ENCODE measurements around the gene KRTAP3-1. TPM values are rescaled to one million over a fixed set of nuclear protein-coding genes. Genes with fewer than 3 reads are reported as not detected.

KRTAP3-1 gene
- total RNA-seq, 1 donor from 2014 or later, result not detected

DNA sequence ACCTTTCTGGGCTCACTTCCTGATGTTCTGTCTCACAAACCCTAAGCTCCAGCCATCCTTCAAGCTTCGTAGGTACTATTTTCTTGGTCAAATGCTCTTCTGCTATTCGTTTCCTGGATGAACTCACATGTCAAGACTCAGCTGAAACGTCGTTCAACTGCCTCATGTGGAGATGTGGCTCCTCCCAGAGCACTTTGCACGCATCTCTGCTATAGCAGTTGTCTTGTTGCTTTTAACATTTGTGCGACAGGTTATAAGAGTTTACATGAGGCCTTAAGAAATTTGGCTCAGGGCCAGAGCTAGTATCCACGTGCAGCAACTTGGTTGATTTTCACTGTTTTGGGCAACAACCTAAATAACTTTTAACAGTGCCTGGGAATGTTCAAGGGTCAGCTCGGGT is 22.0 kb downstream of the KRTAP3-1 start:
- DNase-seq (ENCODE audit: low spot score) (no peak), ATAC-seq (no peak)
- intact Hi-C loops (cut with DNase I), result no loop called here

DNA sequence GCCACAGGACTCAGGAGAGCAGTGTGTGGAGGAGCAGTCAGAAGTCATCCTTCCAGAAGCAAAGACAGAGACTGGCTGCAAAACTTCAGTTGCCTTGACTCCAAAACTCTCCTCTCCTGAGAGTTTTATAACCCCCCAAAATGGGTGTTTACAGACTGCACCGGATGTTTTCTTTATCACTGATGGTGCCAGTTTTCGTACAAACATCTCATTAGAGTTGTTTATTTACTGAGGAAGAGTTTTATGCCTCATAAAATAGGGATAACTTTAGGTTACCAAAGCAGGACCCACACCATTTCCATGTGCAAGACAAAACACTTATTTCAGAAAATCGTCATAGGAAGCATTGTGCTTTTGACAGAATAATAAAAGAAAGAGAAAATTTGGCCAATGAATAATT is 24.7 kb downstream of the KRTAP3-1 start, which contains the start of gene KRT40:
KRT40 (minus strand) TSS at position 101 of the 400 bp plus-strand sequence; CDS start at position 48, 53 bp downstream.
- DNase-seq (ENCODE audit: low spot score), result no peak
- intact Hi-C loops (cut with DNase I), result no loop called here

DNA sequence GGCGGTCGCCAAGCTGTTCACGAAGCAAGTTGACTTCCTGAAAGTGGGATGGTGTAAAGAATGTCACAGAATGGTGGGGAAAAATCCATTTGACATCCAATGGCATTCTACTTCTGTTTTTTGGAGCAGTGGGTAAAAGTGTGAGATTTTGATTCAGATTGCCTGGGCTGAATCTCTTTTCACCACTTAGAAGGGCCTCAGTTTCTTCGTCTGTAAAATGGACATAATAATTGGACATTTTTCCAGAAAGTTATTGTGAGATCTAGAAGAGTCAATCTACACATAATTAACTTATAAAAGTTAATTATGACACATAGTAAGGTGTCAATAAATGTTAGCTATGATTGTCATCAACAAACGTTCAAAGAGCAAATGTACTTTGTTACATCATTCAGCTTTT is 27.8 kb downstream of the KRTAP3-1 start:
- no peak for ATAC-seq
- intact Hi-C loops (cut with DNase I), result no loop called here
- no peak for DNase-seq (ENCODE audit: low spot score)

More for the DNA sequence above, 24.7 kb downstream of the KRTAP3-1 start, which contains the start of gene KRT40:
- ATAC-seq, result no peak

DNA sequence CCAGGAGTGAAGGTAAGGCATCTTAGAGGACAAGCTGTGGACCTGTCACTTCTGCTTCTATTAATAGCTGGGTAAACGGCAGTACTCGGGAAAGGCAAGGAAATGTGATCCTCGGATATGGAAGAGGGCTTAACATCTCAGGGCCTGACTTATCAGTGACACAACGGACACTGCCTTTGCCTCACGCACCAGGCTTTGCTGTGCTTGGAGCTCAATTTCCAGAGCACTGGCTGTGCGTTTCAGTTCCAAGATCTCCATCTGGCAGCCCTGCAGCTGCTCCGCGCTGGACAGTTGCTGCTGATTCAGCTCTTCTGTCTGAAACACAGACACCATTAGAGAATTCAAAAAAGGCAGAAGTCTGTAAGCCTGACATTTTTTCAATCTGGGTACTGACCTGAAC is 28.3 kb downstream of the KRTAP3-1 start:
- DNase-seq (ENCODE audit: low spot score) (no peak), ATAC-seq (no peak)
- intact Hi-C loops (cut with DNase I), result no loop called here

DNA sequence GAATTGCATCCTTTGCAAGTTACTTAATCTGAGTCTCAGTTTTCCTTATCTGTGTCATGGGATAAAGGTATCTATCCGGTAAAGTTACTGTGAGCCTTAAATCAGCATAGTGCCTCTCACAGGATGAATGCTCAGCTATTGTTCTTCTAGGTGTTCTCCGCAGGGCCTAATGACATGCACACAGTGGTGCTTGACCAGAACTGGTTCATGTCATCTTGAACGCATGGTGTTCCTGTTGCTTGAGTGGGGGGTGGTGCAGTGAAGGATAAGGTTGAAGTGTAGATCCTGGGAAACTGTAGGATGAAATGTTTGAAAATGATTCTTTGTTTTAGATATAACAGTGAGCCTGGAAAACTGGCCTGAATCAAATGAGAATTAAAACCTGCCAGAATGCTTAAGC is 28.8 kb downstream of the KRTAP3-1 start:
- DNase-seq (ENCODE audit: low spot score) (no peak), ATAC-seq (no peak)
- intact Hi-C loops (cut with DNase I), result no loop called here

DNA sequence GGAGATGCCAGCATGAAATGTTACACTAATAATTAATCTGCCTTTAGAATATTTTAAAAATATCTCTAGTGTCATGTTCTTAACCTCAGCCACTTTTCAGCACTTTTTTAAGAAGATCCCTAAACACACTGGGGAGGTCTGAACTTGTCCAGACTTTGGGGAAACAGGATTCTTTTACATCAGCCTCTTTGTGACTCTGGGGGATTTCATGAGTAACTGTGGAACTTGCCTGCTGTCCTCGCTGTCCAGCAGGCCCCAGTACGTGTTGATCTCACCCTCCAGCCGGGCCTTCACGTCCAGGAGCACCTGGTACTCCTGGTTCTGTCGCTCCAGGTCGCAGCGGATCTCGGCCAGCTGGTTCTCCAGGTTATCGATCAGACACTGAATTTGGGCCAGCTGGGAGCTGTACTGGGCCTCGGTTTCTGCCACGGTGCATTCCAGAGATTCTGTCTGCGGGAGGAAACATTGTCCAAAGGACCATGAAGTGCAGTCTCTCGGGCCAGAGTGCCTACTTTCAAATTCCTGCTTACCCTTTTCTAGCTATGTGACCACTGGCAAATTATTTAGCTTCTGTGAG is 30.3 kb downstream of the KRTAP3-1 start:
- intact Hi-C loops (cut with DNase I), result no loop called here
- DNase-seq (ENCODE audit: low spot score) (no peak), ATAC-seq (no peak)

DNA sequence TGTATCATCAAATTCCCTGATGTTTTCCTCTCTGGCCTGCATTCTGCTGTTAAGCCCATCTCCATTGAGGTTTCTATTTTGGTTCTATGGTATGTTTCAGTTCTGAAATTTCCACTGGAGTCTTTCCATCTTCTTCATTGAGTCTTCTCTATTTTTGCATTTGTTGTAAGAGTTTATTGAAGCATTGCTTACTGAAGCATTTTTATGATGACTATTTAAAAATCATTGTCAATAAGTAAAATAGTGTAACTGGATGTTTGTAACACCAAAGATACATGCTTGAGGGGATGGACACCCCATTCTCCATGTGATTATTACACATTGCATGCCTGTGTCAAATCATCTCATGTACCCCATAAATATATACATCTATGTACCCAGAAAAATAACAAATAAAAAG is 33.4 kb downstream of the KRTAP3-1 start:
- intact Hi-C loops (cut with DNase I), result no loop called here
- ATAC-seq, result no peak
- DNase-seq (ENCODE audit: low spot score), result no peak

DNA sequence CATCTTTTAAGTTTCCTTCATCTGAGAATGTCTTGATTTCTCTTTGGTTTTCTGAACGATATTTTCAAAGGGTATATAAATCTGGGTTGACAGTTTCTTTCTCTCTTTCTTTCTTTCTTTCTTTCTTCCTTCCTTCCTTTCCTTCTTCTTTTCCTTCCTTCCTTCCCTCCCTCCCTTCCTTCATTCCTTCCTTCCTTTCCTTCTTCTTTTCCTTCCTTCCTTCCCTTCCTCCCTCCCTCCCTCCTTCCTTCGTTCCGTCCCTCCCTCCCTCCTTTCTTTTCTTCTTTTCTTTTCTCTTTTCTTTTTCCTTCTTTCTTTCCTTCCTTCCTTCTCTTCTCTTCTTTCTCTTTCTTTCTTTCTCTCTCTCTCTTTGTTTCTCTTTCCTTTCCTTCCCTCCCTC is 34.6 kb downstream of the KRTAP3-1 start:
- ATAC-seq, result no peak
- DNase-seq (ENCODE audit: low spot score), result no peak
- intact Hi-C loops (cut with DNase I), result no loop called here

DNA sequence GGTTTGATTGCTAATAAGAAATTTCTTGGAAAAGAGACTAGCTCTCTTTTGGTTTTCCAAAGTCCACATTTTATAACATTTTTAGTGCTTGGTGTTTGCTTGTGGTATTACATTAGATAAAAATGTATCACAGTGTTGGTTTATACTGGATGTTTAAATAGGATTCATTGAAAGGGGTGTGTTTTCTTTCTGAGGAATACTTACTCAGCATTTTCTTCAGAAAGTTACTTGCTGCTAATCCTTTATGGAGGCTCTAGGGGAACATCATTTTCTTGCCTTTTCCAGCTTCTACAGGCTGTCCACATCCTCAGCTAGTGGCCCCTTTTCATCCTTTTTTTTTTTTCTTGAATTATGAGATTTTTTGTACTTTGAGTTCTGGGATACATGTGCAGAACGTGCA is 41.3 kb downstream of the KRTAP3-1 start:
- DNase-seq (ENCODE audit: low spot score), result no peak
- ATAC-seq, result no peak
- intact Hi-C loops (cut with DNase I), result no loop called here

DNA sequence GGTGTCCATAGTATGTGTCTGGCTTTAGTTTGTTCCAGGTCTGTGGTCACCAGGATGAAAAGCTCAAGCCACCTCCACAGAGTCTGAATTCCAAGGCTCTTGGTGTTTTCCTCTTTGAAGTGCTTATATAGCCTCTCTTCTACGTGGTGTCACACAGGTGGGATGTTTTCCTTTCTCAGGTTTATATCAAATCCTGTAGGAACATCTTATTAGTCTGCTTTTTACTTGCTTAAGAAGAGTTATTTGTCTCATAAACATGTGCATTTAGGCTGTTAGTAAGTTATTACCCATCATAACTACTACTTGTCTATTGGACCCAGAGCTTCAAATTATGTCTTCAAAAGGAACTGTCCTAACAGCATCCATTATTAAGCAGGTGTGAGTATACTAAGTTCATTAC is 42.1 kb downstream of the KRTAP3-1 start, which contains the start of gene KRT39:
KRT39 (minus strand) TSS at position 101 of the 400 bp plus-strand sequence; CDS start at position 9, 92 bp downstream.
- DNase-seq (ENCODE audit: low spot score) (no peak), ATAC-seq (no peak)
- intact Hi-C loops (cut with DNase I), result no loop called here

DNA sequence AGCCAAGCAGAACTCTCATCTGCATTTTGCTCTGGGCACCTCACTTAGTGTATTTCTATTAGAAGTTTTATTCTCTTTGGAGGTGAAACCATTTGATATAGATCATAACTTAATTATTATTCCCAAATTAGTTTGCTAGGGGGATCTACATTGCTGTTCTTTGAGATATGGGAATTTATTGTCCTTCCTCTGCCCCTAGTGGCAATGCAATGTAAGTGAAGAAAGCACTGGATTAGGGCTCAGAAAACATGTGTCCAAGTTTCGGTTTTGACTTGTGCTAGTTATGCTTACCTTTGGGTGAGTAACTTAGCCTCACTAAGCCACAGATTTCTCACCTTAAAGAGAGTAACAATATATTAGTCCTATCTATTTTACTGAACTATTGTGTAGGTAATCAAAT is 45.1 kb downstream of the KRTAP3-1 start:
- intact Hi-C loops (cut with DNase I), result no loop called here
- DNase-seq (ENCODE audit: low spot score) (no peak), ATAC-seq (no peak)

DNA sequence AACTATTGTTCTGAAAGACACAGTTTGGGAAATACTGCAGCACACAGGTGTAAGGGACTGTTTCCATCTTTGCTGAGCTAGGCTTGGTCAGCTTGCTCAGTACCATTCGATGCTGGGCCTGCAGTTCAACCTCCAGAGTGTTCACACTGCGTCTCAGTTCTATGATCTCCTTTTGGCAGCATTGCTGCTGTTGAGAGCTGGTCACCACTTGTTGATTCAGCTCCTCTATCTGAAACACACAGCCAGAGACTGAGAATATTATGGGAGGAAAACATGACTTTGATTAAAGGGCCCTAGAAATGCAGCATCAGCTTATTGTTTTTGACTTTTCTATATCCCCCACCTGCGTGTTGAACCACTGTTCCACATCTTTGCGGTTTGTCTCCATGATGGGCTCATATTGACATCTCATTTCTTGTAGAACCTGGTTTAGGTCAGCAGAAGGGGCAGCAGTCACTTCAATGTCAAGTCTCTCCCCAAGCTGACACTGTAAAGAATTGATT is 46.8 kb downstream of the KRTAP3-1 start:
- ATAC-seq (no peak), DNase-seq (ENCODE audit: low spot score) (no peak)
- intact Hi-C loops (cut with DNase I), result no loop called here

DNA sequence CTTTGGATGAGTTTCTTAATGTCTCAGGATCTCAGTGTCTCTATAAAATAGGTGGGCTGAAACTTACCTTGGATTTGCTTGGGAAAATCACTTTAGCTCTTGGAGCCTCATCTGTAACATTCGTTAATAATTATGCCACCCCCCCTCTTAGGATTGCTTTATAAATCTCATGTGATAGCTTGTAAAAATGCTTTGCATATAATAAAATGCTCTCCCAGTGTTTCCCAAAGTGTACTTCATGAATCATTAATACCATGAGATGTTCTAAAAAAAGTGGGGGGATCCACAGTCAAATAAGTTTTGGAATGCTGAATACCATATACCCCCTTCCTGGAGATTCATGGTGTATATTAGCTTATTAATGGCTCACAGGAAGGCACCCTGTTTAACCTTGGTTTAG is 47.3 kb downstream of the KRTAP3-1 start:
- ATAC-seq (no peak), DNase-seq (ENCODE audit: low spot score) (no peak)
- intact Hi-C loops (cut with DNase I), result no loop called here

DNA sequence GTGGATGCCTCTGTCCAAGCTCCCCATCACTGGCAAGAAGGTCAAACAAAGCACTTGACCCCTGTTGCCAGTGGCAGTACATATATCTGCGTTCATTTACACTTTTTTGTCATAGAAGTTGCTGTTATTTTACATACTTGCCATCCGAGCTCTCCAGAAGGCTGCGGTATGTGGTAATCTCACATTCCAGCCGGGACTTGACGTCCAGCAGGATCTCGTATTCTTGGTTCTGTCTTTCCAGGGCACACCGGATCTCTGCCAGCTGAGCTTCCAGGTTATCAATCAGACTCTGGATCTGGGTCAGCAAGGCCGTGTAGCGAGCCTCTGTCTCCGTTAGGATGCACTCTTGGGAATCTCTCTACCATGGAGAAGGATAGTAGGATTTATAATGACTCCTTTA is 48.8 kb downstream of the KRTAP3-1 start:
- DNase-seq (ENCODE audit: low spot score), result no peak
- intact Hi-C loops (cut with DNase I), result no loop called here
- ATAC-seq, result no peak

Other genes starting within 250 kb of the KRTAP3-1 start
- gene KRT26, start 236.9 kb downstream of the KRTAP3-1 start, total RNA-seq, result not detected
- 1.2 TPM for gene KRT27, start 226.6 kb downstream of the KRTAP3-1 start, total RNA-seq
- not detected for gene KRT28, start 209.2 kb downstream of the KRTAP3-1 start, total RNA-seq
- gene KRT10, start 186.5 kb downstream of the KRTAP3-1 start, total RNA-seq, result 34.1 TPM
- gene KRT12, start 141.9 kb downstream of the KRTAP3-1 start, total RNA-seq, result not detected
- gene KRT20, start 123.9 kb downstream of the KRTAP3-1 start, total RNA-seq, result not detected
- 0.53 TPM for gene KRT23, start 71.5 kb downstream of the KRTAP3-1 start, total RNA-seq
- gene KRT39, start 42.2 kb downstream of the KRTAP3-1 start, total RNA-seq, result not detected
- not detected for gene KRT40, start 24.8 kb downstream of the KRTAP3-1 start, total RNA-seq
- not detected for gene KRTAP3-3, start 15.0 kb downstream of the KRTAP3-1 start, total RNA-seq
- gene KRTAP3-2, start 9.2 kb downstream of the KRTAP3-1 start, total RNA-seq, result not detected
- gene KRTAP1-5, start 18.1 kb upstream of the KRTAP3-1 start, total RNA-seq, result not detected
- not detected for gene KRTAP1-4, start 21.1 kb upstream of the KRTAP3-1 start, total RNA-seq
- gene KRTAP1-3, start 25.7 kb upstream of the KRTAP3-1 start, total RNA-seq, result not detected
- not detected for gene KRTAP1-1, start 32.3 kb upstream of the KRTAP3-1 start, total RNA-seq
- gene KRTAP2-1, start 38.2 kb upstream of the KRTAP3-1 start, total RNA-seq, result not detected
- not detected for gene KRTAP2-2, start 46.1 kb upstream of the KRTAP3-1 start, total RNA-seq
- not detected for gene KRTAP2-3, start 51.0 kb upstream of the KRTAP3-1 start, total RNA-seq
- not detected for gene KRTAP2-4, start 56.8 kb upstream of the KRTAP3-1 start, total RNA-seq
- not detected for gene KRTAP4-7, start 75.0 kb upstream of the KRTAP3-1 start, total RNA-seq
- not detected for gene KRTAP4-8, start 89.0 kb upstream of the KRTAP3-1 start, total RNA-seq
- gene KRTAP4-16, start 93.1 kb upstream of the KRTAP3-1 start, total RNA-seq, result not detected
- gene KRTAP4-9, start 96.3 kb upstream of the KRTAP3-1 start, total RNA-seq, result not detected
- gene KRTAP4-11, start 109.2 kb upstream of the KRTAP3-1 start, total RNA-seq, result not detected
- gene KRTAP4-12, start 115.1 kb upstream of the KRTAP3-1 start, total RNA-seq, result not detected
- not detected for gene KRTAP4-6, start 131.4 kb upstream of the KRTAP3-1 start, total RNA-seq
- gene KRTAP4-5, start 140.7 kb upstream of the KRTAP3-1 start, total RNA-seq, result not detected
- gene KRTAP4-4, start 151.6 kb upstream of the KRTAP3-1 start, total RNA-seq, result not detected
- not detected for gene KRTAP4-3, start 159.1 kb upstream of the KRTAP3-1 start, total RNA-seq
- not detected for gene KRTAP4-2, start 169.1 kb upstream of the KRTAP3-1 start, total RNA-seq
- gene KRTAP4-1, start 175.8 kb upstream of the KRTAP3-1 start, total RNA-seq, result not detected
- not detected for gene KRTAP9-1, start 180.8 kb upstream of the KRTAP3-1 start, total RNA-seq
- not detected for gene KRTAP9-2, start 217.5 kb upstream of the KRTAP3-1 start, total RNA-seq
- gene KRTAP9-3, start 223.3 kb upstream of the KRTAP3-1 start, total RNA-seq, result not detected
- not detected for gene KRTAP9-8, start 228.9 kb upstream of the KRTAP3-1 start, total RNA-seq
- gene KRTAP9-4, start 240.6 kb upstream of the KRTAP3-1 start, total RNA-seq, result not detected
- not detected for gene KRTAP9-9, start 246.3 kb upstream of the KRTAP3-1 start, total RNA-seq